Mucosa of rectum (tissue), 2 donors: ENCODE measurements around the gene CD81.
A peak's percentile ranks its signal among the peaks of the same experiment; 100 is the strongest.

ENCODE experiments used
- H3K27ac ChIP-seq, 2 donors: one replicate each; pipeline ENCODE4 v1.7.0; 2013; ENCODE audit warnings: inconsistent platforms in 2 of 2, low read depth in 2 of 2, low read length in 2 of 2
- H3K27me3 ChIP-seq, 2 donors: one replicate each; pipeline ENCODE4 v1.7.0; 2013; ENCODE audit warnings: low read length in 2 of 2; ENCODE audit not compliant: control insufficient read depth in 2 of 2, insufficient read depth in 2 of 2
- H3K36me3 ChIP-seq, 2 donors: one replicate each; pipeline ENCODE4 v1.7.0; 2013; ENCODE audit warnings: low read length in 2 of 2; ENCODE audit not compliant: control insufficient read depth in 2 of 2, insufficient read depth in 2 of 2
- H3K4me1 ChIP-seq, 2 donors: one replicate each; pipeline ENCODE4 v1.7.0; 2013; ENCODE audit warnings: low read length in 2 of 2, mild to moderate bottlenecking in 1 of 2; ENCODE audit not compliant: control insufficient read depth in 2 of 2, insufficient read depth in 2 of 2
- H3K4me3 ChIP-seq, 2 donors: one replicate each; pipeline ENCODE4 v1.7.0; 2013; ENCODE audit warnings: low read length in 2 of 2
- H3K9ac ChIP-seq, 2 donors: one replicate each; pipeline ENCODE4 v1.7.0; 2013; ENCODE audit warnings: low read length in 2 of 2, low read depth in 1 of 2, mild to moderate bottlenecking in 1 of 2
- H3K9me3 ChIP-seq, 2 donors: one replicate each; pipeline ENCODE4 v1.7.0; 2013; ENCODE audit warnings: low read length in 2 of 2; ENCODE audit not compliant: control insufficient read depth in 2 of 2
- donor health status: healthy.
- donor health status: Normal muscosa, but diverticular disease.

The CD81 gene

GRCh38 chr11:2436013-2436520 lies 59.0 kb downstream of the CD81 start:
- Histone ChIP-seq H3K9me3 (no peaks in the 10 kb centered on the region), H3K9ac (no peak overlapping the region), H3K27ac (no peak overlapping the region), H3K4me3 (no peak overlapping the region), H3K27me3 (no peaks in the 10 kb centered on the region), H3K36me3 (peaks cover 0 to 7% of the 10 kb centered on the region in 2 donors), H3K4me1 (peaks cover 4 to 6% of the 10 kb centered on the region in 2 donors)

- H3K9ac ChIP-seq, result no peak overlapping the region
- no peak overlapping the region for H3K27ac ChIP-seq
- H3K4me3 ChIP-seq, result no peak overlapping the region
- no peaks in the 10 kb centered on the region for H3K9me3 ChIP-seq
- H3K27me3 ChIP-seq, result no peaks in the 10 kb centered on the region
- peaks cover 0 to 7% of the 10 kb centered on the region in 2 donors for H3K36me3 ChIP-seq
- peaks cover 6 to 9% of the 10 kb centered on the region in 2 donors for H3K4me1 ChIP-seq
Observed at GRCh38 chr11:2436521-2437031, 59.5 kb downstream of the CD81 start.

GRCh38 chr11:2437516-2437915 lies 60.4 kb downstream of the CD81 start:
- Histone ChIP-seq H3K9me3 (no peaks in the 10 kb centered on the region), H3K27ac (no peak overlapping the region), H3K36me3 (peaks cover 0 to 7% of the 10 kb centered on the region in 2 donors), H3K9ac (no peak overlapping the region), H3K27me3 (no peaks in the 10 kb centered on the region), H3K4me1 (peaks cover 12 to 13% of the 10 kb centered on the region in 2 donors), H3K4me3 (no peak overlapping the region)

GRCh38 chr11:2439820-2440219 lies 62.7 kb downstream of the CD81 start:
- Histone ChIP-seq H3K36me3 (no peaks in the 10 kb centered on the region), H3K27ac (no peak overlapping the region), H3K4me1 (peaks cover 22 to 23% of the 10 kb centered on the region in 2 donors), H3K9ac (no peak overlapping the region), H3K27me3 (no peaks in the 10 kb centered on the region), H3K4me3 (no peak overlapping the region), H3K9me3 (no peaks in the 10 kb centered on the region)

- Histone ChIP-seq H3K4me3 (no peak overlapping the region), H3K27ac (peak overlapping the region; percentile 23 to 49), H3K36me3 (no peaks in the 10 kb centered on the region), H3K27me3 (no peaks in the 10 kb centered on the region), H3K9ac (no peak overlapping the region), H3K4me1 (peaks cover 22 to 25% of the 10 kb centered on the region in 2 donors), H3K9me3 (no peaks in the 10 kb centered on the region)
Observed at GRCh38 chr11:2440646-2441045, 63.5 kb downstream of the CD81 start.

- no peak overlapping the region for H3K4me3 ChIP-seq
- H3K36me3 ChIP-seq, result no peaks in the 10 kb centered on the region
- H3K9me3 ChIP-seq, result no peaks in the 10 kb centered on the region
- peak overlapping the region; percentile 23 to 49 for H3K27ac ChIP-seq
- peaks cover 27% of the 10 kb centered on the region in 2 donors for H3K4me1 ChIP-seq
- H3K27me3 ChIP-seq, result no peaks in the 10 kb centered on the region
- H3K9ac ChIP-seq, result no peak overlapping the region
Observed at GRCh38 chr11:2441171-2441570, 64.1 kb downstream of the CD81 start.

- Histone ChIP-seq H3K27me3 (no peaks in the 10 kb centered on the region), H3K27ac (peak overlapping the region in 1 of 2 donors; percentile 75), H3K9ac (peak overlapping the region in 1 of 2 donors; percentile 0), H3K36me3 (no peaks in the 10 kb centered on the region), H3K4me1 (peaks cover 36 to 41% of the 10 kb centered on the region in 2 donors), H3K9me3 (no peaks in the 10 kb centered on the region), H3K4me3 (no peak overlapping the region)
Observed at GRCh38 chr11:2442589-2442988, 65.5 kb downstream of the CD81 start.

GRCh38 chr11:2443406-2443805 lies 66.3 kb downstream of the CD81 start:
- Histone ChIP-seq H3K4me3 (peak overlapping the region; percentile 31 to 74), H3K4me1 (peaks cover 36 to 41% of the 10 kb centered on the region in 2 donors), H3K36me3 (no peaks in the 10 kb centered on the region), H3K9ac (peak overlapping the region in 1 of 2 donors; percentile 67), H3K27ac (peak overlapping the region; percentile 23 to 75), H3K9me3 (no peaks in the 10 kb centered on the region), H3K27me3 (no peaks in the 10 kb centered on the region)

GRCh38 chr11:2443881-2444820 lies 67.0 kb downstream of the CD81 start, which contains the start of gene TRPM5:
TSS of gene TRPM5 (minus strand) at chr11:2444514. CDS start at chr11:2423036, 21,478 bp downstream.
- Histone ChIP-seq H3K36me3 (no peaks in the 10 kb centered on the region), H3K4me1 (peaks cover 36 to 41% of the 10 kb centered on the region in 2 donors), H3K27me3 (no peaks in the 10 kb centered on the region), H3K9me3 (no peaks in the 10 kb centered on the region), H3K27ac (peak within 1 kb of the TSS; percentile 70 to 75), H3K4me3 (peak within 1 kb of the TSS; percentile 70 to 74), H3K9ac (peak within 1 kb of the TSS; percentile 61 to 74)
